ENCODE data around the gene NFIB.

- TF ChIP-seq CTCF (IDR thresholded peaks at IDR 0.05) (no peak), EZH2 (IDR thresholded peaks at IDR 0.05) (no peak), EZH2phosphoT487 (IDR thresholded peaks at IDR 0.05) (no peak)
These were observed 121.4 kb downstream of the NFIB start for GRCh38 chr9:14192556-14192955.
